ENCODE data around the gene FBXO17. TPM values are rescaled to one million over a fixed set of nuclear protein-coding genes. Genes with fewer than 3 reads are reported as not detected.

The FBXO17 gene
- total RNA-seq, 1 experiment from 2014 or later, result 24.2 TPM

DNA sequence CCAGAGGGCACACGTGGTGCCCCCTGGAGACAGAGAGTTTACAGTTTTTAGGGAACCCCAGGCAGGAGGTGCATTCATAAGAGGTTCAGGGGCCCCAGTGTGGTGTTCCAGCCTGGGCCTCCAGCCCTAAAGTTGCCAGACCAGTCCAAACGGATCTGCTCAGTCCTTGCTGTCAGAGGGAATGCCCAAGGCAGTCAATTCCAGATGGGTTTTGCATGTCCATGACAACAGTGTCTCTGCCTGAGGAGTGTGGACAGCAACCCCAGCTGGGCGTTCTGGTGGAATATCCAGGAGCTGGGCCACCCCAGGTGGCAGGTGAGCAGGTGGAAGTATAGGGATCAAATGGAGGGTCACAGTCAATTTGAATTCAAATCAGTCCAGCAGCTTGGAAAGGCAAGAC is 31.6 kb upstream of the FBXO17 start:
- Mint-ChIP-seq H3K9me3 (ENCODE audit: low read depth, unreplicated experiment) (no peaks in the 10 kb centered on the region), H3K36me3 (ENCODE audit: insufficient read depth, unreplicated experiment) (no peaks in the 10 kb centered on the region), H3K4me3 (ENCODE audit: low read depth, unreplicated experiment) (no peak overlapping the region), H3K27ac (ENCODE audit: unreplicated experiment) (no peak overlapping the region), H3K27me3 (ENCODE audit: unreplicated experiment) (no peaks in the 10 kb centered on the region), H3K4me1 (ENCODE audit: low read depth, unreplicated experiment) (no peaks in the 10 kb centered on the region)
- BruUV-seq (replicated peaks), result no TSS peak
- DNase-seq, result no peak
- no peak for TF ChIP-seq CTCF (IDR thresholded peaks at IDR 0.05; ENCODE audit: unreplicated experiment)
- CTCF ChIA-PET, result no interaction called here
- intact Hi-C loops (cut with micrococcal nuclease; ENCODE audit: unreplicated experiment), result no loop called here

DNA sequence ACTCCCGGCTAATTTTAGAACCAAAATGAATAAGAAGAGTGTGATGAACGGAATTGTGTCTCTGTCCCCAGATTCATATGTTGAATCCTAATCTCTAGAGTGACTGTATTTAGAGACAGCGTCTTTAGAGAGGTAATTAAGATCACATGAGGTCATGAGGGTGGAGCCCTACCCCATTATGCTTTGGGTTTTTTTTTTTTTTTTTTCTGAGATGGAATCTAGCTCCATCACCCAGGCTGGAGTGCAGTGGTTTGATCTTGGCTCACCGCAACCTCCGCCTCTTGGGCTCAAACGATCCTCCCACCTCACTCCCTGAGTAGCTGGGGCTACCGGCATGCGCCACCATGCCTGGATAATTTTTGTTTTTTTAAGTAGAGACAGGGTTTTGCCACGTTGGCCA is 28.9 kb upstream of the FBXO17 start:
- intact Hi-C loops (cut with micrococcal nuclease; ENCODE audit: unreplicated experiment), result no loop called here
- DNase-seq, result no peak
- Mint-ChIP-seq H3K9me3 (ENCODE audit: low read depth, unreplicated experiment) (no peaks in the 10 kb centered on the region), H3K36me3 (ENCODE audit: insufficient read depth, unreplicated experiment) (no peaks in the 10 kb centered on the region), H3K27ac (ENCODE audit: unreplicated experiment) (no peak overlapping the region), H3K4me1 (ENCODE audit: low read depth, unreplicated experiment) (no peaks in the 10 kb centered on the region), H3K4me3 (ENCODE audit: low read depth, unreplicated experiment) (no peak overlapping the region), H3K27me3 (ENCODE audit: unreplicated experiment) (no peaks in the 10 kb centered on the region)
- CTCF ChIA-PET, result no interaction called here
- no TSS peak for BruUV-seq (replicated peaks)
- no peak for TF ChIP-seq CTCF (IDR thresholded peaks at IDR 0.05; ENCODE audit: unreplicated experiment)

GRCh38 chr19:39003796-39004195 is 28.3 kb upstream of the FBXO17 start:
- Mint-ChIP-seq H3K4me3 (ENCODE audit: low read depth, unreplicated experiment) (no peak overlapping the region), H3K27ac (ENCODE audit: unreplicated experiment) (no peak overlapping the region)
- DNase-seq, result no peak

DNA sequence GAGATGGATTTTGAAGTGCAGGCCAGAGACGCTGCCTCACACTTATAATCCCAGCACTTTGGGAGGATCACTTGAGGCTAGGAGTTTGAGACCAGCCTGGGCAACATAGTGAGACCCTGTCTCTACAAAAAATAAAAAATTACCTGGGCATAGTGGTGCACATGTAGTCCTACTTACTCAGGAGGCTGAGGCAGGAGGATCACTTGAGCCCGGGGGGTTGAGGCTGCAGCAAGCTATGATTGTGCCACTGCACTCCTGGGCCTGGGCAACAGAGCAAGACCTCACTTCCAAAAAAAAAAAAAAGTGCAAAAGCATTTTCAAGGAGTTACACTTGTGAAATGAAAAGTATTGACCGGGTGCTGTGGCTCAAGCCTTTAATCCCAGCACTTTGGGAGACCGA is 27.6 kb upstream of the FBXO17 start:
- H3K27me3 Mint-ChIP-seq (ENCODE audit: unreplicated experiment), result no peaks in the 10 kb centered on the region
- H3K4me3 Mint-ChIP-seq (ENCODE audit: low read depth, unreplicated experiment), result no peak overlapping the region
- no peak overlapping the region for H3K27ac Mint-ChIP-seq (ENCODE audit: unreplicated experiment)
- intact Hi-C loops (cut with micrococcal nuclease; ENCODE audit: unreplicated experiment), result no loop called here
- no peaks in the 10 kb centered on the region for H3K36me3 Mint-ChIP-seq (ENCODE audit: insufficient read depth, unreplicated experiment)
- H3K4me1 Mint-ChIP-seq (ENCODE audit: low read depth, unreplicated experiment), result no peaks in the 10 kb centered on the region
- no peak for TF ChIP-seq CTCF (IDR thresholded peaks at IDR 0.05; ENCODE audit: unreplicated experiment)
- no peaks in the 10 kb centered on the region for H3K9me3 Mint-ChIP-seq (ENCODE audit: low read depth, unreplicated experiment)
- no peak for DNase-seq
- no TSS peak for BruUV-seq (replicated peaks)
- CTCF ChIA-PET, result no interaction called here

More at GRCh38 chr19:39003796-39004195, 28.3 kb upstream of the FBXO17 start:
- Mint-ChIP-seq H3K4me1 (ENCODE audit: low read depth, unreplicated experiment) (no peaks in the 10 kb centered on the region), H3K27me3 (ENCODE audit: unreplicated experiment) (no peaks in the 10 kb centered on the region), H3K36me3 (ENCODE audit: insufficient read depth, unreplicated experiment) (no peaks in the 10 kb centered on the region), H3K9me3 (ENCODE audit: low read depth, unreplicated experiment) (no peaks in the 10 kb centered on the region)
- intact Hi-C loops (cut with micrococcal nuclease; ENCODE audit: unreplicated experiment), result no loop called here
- no peak for TF ChIP-seq CTCF (IDR thresholded peaks at IDR 0.05; ENCODE audit: unreplicated experiment)
- BruUV-seq (replicated peaks), result no TSS peak
- CTCF ChIA-PET, result no interaction called here
